Left colon (tissue), 2 donors: Measurements from ENCODE around the gene TMEM150B. TPM values are rescaled to one million over a fixed set of nuclear protein-coding genes. Genes with fewer than 3 reads are reported as not detected.
"Not testable (repeated sequence)": the region's sequence is repeated elsewhere in the genome, so short reads cannot be mapped to it uniquely, and the experiment has no call there.

Experiments
- ATAC-seq: fragments of 200-7000 bp; cut with Tn5 transposase; one replicate; pipeline ENCODE4 v1.9.1; 2020; ENCODE audit warnings: mild to moderate bottlenecking, moderate library complexity
- DNase-seq, 2 donors: peaks; one replicate each; pipeline ENCODE4 v3.0.0-alpha.2; 2020
- intact Hi-C, 2 donors: fragments of 100-400 bp; cut with DNase I in 1 of 2; cut with micrococcal nuclease in 1 of 2; formaldehyde crosslinking; loops; one replicate each; pipeline versions ENCODE4 v1.11.2 to v1.14.0; 2022; cut with DNase I, micrococcal nuclease
- total RNA-seq, 2 donors: library from RNA; stranded (reverse); fragmentation: NEBNext Ultra II Directional; extraction: Animal tissue kit (Norgen Biotek cat#: 25700); gene quantifications; one replicate each; pipeline ENCODE4 v1.2.1, GENCODE V29; 2021
- donor health status: DM: no; HTN: no; CAD: no.
- donor health status: DM: yes; HTN: yes; CAD: no.

TMEM150B gene
- total RNA-seq, 2 donors from 2014 or later: 50.2 to 54.6 TPM

GRCh38 chr19:55341595-55342531, 16.7 kb upstream of the TMEM150B start:
- ATAC-seq (no peak), DNase-seq (peak in 1 of 2 donors; percentile 34)
- intact Hi-C loops: no loop called here

- ATAC-seq (peak; percentile 25), DNase-seq (peak; percentile 81 to 91)
Observed at GRCh38 chr19:55341171-55341588, 16.0 kb upstream of the TMEM150B start.

GRCh38 chr19:55340784-55341147, 15.6 kb upstream of the TMEM150B start:
- peak in 1 of 2 donors; percentile 49 for DNase-seq
- intact Hi-C loops: no loop called here
- ATAC-seq: no peak

More at GRCh38 chr19:55341171-55341588, 16.0 kb upstream of the TMEM150B start:
- intact Hi-C loops: no loop called here

- DNase-seq (peak; percentile 57 to 61), ATAC-seq (peak; percentile 12)
- intact Hi-C loops: no loop called here
Observed at GRCh38 chr19:55339889-55340783, 15.0 kb upstream of the TMEM150B start.

GRCh38 chr19:55339105-55339888, 14.2 kb upstream of the TMEM150B start, which contains the start of gene KMT5C:
KMT5C (plus strand) TSS chr19:55339876; CDS start chr19:55341937, 2,061 bp downstream.
- ATAC-seq (peak; percentile 79), DNase-seq (peak; percentile 100)
- intact Hi-C loops: no loop called here

- ATAC-seq: no peak
- no peak for DNase-seq
- intact Hi-C loops: no loop called here
Observed at GRCh38 chr19:55336101-55336500, 11.0 kb upstream of the TMEM150B start.

GRCh38 chr19:55333870-55334269, 8.7 kb upstream of the TMEM150B start:
- peak; percentile 79 to 93 for DNase-seq
- ATAC-seq: peak; percentile 92
- intact Hi-C loops: no loop called here

GRCh38 chr19:55329791-55330190, 4.7 kb upstream of the TMEM150B start:
- intact Hi-C loops, DNase-seq, ATAC-seq: not testable (repeated sequence)

- ATAC-seq, DNase-seq, intact Hi-C loops: not testable (repeated sequence)
Observed at GRCh38 chr19:55328774-55329318, 3.7 kb upstream of the TMEM150B start.

GRCh38 chr19:55324662-55325061, 479 bp downstream of the TMEM150B start:
- ATAC-seq (no peak), DNase-seq (no peak)
- intact Hi-C loops: no loop called here

GRCh38 chr19:55322204-55322885, 2.8 kb downstream of the TMEM150B start:
- ATAC-seq (peak; percentile 92), DNase-seq (peak; percentile 66 to 79)
- intact Hi-C loops: no loop called here

GRCh38 chr19:55321466-55322137, 3.5 kb downstream of the TMEM150B start:
- intact Hi-C loops: no loop called here
- ATAC-seq: peak; percentile 85
- peak in 1 of 2 donors; percentile 50 for DNase-seq

- ATAC-seq (no peak), DNase-seq (no peak)
- intact Hi-C loops: no loop called here
Observed at GRCh38 chr19:55320844-55321419, 4.2 kb downstream of the TMEM150B start.

GRCh38 chr19:55319785-55320184, 5.4 kb downstream of the TMEM150B start:
- ATAC-seq (no peak), DNase-seq (no peak)
- intact Hi-C loops: no loop called here

GRCh38 chr19:55316646-55317045, 8.5 kb downstream of the TMEM150B start:
- intact Hi-C loops: no loop called here
- no peak for ATAC-seq
- no peak for DNase-seq

GRCh38 chr19:55315956-55316525, 9.1 kb downstream of the TMEM150B start:
- DNase-seq (no peak), ATAC-seq (no peak)
- intact Hi-C loops: no loop called here

- intact Hi-C loops: no loop called here
- DNase-seq (no peak), ATAC-seq (no peak)
Observed at GRCh38 chr19:55314396-55314795, 10.7 kb downstream of the TMEM150B start.
